Muscle of leg (tissue), 11 donors: ENCODE measurements around the gene HIC1. TPM values are rescaled to one million over a fixed set of nuclear protein-coding genes. Genes with fewer than 3 reads are reported as not detected.

Experiments used
- DNase-seq: peaks from one replicate; pipeline ENCODE4 v3.0.0; 2013
- H3K27ac ChIP-seq: one replicate; pipeline ENCODE4 v1.5.1; 2013; ENCODE audit warnings: mild to moderate bottlenecking, low read length, control low read depth
- H3K27me3 ChIP-seq: one replicate; pipeline ENCODE4 v1.6.1; 2013; ENCODE audit warnings: low read length; ENCODE audit not compliant: control insufficient read depth, insufficient read depth
- H3K36me3 ChIP-seq: one replicate; pipeline ENCODE4 v1.6.1; 2013; ENCODE audit warnings: low read length; ENCODE audit not compliant: control insufficient read depth, insufficient read depth
- H3K4me1 ChIP-seq: one replicate; pipeline ENCODE4 v1.6.1; 2013; ENCODE audit warnings: low read length; ENCODE audit not compliant: control insufficient read depth, insufficient read depth
- H3K4me3 ChIP-seq: one replicate; pipeline ENCODE4 v1.5.1; 2013; ENCODE audit warnings: low read length, control low read depth
- H3K9me3 ChIP-seq: replicated peaks from 2 replicates; pipeline ENCODE4 v1.6.1; 2013; ENCODE audit warnings: low read depth, low read length; ENCODE audit not compliant: control insufficient read depth
- WGBS: methylation state at CpG from one replicate; pipeline ENCODE4 v1.1.5; 2013; ENCODE audit warnings: missing lambda C conversion rate; ENCODE audit not compliant: insufficient coverage; 5-methylcytosine and 5-hydroxymethylcytosine counted together
- polyA plus RNA-seq, 8 donors: library from polyadenylated mRNA; unstranded; fragments of 120-200 nt; gene quantifications; one replicate each; pipeline versions ENCODE4 v1.2.1 to v1.2.3, GENCODE V29; 2013; ENCODE audit warnings: inconsistent platforms in 1 of 8, low replicate concordance in 1 of 8; ENCODE audit not compliant: insufficient read length in 8 of 8, insufficient read depth in 1 of 8
- total RNA-seq: library from RNA; stranded (reverse); fragments of 120-200 nt; gene quantifications from one replicate; pipeline ENCODE4 v1.2.4, GENCODE V29; 2013

Gene HIC1
- total and polyA plus RNA-seq, 9 donors = 28.1 to 60.4 (median 43.3) TPM

DNA sequence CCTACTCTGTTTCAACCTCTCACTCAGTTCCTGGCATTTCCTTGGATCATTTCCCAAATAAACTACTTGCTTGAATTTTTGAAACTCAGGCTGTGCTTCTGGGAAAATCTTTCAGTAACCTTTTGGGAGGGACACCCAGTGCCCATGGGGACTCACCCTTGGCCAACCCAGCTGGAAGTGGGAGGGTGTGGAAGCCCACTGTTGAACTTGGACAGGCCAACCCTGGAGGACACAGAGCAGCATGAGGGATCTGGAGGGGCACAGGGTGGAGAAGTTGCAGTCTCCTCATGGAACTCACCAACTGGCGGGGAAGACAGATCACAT lies 40.9 kb upstream of the HIC1 start:
- peaks cover 16% of the 10 kb centered on the region for H3K4me1 ChIP-seq
- peaks cover 47% of the 10 kb centered on the region for H3K27me3 ChIP-seq
- no CpG with 5 or more reads among the region's 1 CpG for WGBS
- no peak overlapping the region for H3K4me3 ChIP-seq
- no peaks in the 10 kb centered on the region for H3K9me3 ChIP-seq
- H3K36me3 ChIP-seq = no peaks in the 10 kb centered on the region
- H3K27ac ChIP-seq = no peak overlapping the region
- no peak for DNase-seq

DNA sequence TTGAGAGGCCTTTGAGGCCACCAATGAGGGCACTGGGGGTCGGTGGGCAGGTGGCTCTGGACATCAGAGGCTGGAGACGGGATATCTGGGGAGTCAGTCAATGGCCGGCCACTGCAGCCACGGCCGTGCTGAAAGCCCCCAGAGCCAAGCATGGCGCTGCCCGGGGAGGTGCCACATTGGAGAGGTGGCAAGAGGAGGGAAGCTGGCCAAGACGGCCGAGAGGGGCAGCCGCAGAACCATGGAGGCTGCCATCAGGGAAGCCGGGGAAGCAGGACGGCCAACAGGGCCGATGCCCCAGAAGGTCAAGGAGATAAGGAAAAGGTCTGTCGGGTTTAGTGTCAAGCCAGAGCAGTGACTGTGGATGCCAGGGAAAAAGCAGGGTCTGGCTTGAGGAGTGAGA lies 39.6 kb upstream of the HIC1 start:
- H3K4me1 ChIP-seq = peaks cover 16% of the 10 kb centered on the region
- peaks cover 58% of the 10 kb centered on the region for H3K27me3 ChIP-seq

DNA sequence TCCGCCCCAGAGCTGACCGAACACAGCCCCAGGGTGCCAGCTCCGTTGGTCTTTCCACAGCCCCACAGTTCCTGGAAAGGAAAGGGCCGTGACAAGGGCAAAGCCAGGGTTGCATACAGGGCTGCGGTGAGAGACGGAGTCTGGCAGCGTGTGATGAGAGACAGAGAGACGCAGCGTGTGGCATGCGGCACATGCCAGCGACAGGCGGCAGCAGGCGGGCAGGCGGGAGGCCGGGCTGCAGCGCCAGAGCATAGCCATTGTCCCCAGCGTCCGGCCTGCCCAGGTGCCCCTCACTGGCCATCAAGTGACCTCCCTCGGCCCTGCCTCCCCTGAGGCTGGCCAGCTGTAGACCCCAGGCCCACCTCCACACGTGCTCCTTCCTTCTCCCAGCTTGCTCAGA lies 38.4 kb upstream of the HIC1 start:
- Histone ChIP-seq H3K4me3 (no peak overlapping the region), H3K27me3 (peaks cover 64% of the 10 kb centered on the region), H3K9me3 (no peaks in the 10 kb centered on the region), H3K36me3 (no peaks in the 10 kb centered on the region), H3K4me1 (peaks cover 12% of the 10 kb centered on the region), H3K27ac (no peak overlapping the region)
- DNase-seq = no peak
- WGBS = 80% methylated on average over 20 of the region's 20 CpGs

More for the DNA sequence above, 39.6 kb upstream of the HIC1 start:
- Histone ChIP-seq H3K36me3 (no peaks in the 10 kb centered on the region), H3K9me3 (no peaks in the 10 kb centered on the region), H3K27ac (no peak overlapping the region), H3K4me3 (no peak overlapping the region)
- DNase-seq = no peak
- WGBS = 86% methylated on average over 13 of the region's 14 CpGs

DNA sequence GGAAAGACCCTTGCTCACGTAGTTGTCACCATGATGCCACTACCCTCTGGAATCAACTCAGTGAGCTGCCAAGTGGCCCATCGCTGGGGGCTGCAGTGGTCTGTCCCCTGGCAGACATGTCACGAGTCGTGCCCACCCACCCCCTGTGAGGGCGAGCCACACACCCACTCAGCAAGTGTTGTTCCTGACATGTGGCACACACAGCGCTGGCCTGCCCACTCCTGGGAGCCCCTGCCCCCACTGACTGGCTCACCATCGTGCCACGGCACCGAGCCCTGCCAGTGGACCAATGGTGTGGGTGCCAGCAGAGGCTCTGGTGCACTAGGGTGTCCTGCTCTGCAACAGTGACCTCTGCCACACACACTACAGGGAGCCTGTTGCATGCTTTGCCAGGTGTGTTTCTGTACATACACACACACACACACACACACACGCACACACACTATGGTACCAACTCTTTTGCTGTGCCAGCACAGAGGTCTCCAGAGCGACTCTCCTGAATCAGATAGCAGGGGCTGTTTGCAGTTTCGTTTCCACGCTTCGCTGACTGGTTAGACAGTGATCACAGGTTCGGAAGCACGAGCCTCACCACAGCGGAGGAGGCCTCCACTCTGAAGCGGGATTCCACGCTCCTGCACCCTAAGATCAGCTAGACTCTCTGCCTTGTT lies 37.5 kb upstream of the HIC1 start:
- Histone ChIP-seq H3K9me3 (no peaks in the 10 kb centered on the region), H3K4me3 (no peak overlapping the region), H3K36me3 (no peaks in the 10 kb centered on the region), H3K27me3 (peaks cover 64% of the 10 kb centered on the region), H3K4me1 (peaks cover 6% of the 10 kb centered on the region), H3K27ac (no peak overlapping the region)
- 73% methylated on average over 17 of the region's 19 CpGs for WGBS
- no peak for DNase-seq

DNA sequence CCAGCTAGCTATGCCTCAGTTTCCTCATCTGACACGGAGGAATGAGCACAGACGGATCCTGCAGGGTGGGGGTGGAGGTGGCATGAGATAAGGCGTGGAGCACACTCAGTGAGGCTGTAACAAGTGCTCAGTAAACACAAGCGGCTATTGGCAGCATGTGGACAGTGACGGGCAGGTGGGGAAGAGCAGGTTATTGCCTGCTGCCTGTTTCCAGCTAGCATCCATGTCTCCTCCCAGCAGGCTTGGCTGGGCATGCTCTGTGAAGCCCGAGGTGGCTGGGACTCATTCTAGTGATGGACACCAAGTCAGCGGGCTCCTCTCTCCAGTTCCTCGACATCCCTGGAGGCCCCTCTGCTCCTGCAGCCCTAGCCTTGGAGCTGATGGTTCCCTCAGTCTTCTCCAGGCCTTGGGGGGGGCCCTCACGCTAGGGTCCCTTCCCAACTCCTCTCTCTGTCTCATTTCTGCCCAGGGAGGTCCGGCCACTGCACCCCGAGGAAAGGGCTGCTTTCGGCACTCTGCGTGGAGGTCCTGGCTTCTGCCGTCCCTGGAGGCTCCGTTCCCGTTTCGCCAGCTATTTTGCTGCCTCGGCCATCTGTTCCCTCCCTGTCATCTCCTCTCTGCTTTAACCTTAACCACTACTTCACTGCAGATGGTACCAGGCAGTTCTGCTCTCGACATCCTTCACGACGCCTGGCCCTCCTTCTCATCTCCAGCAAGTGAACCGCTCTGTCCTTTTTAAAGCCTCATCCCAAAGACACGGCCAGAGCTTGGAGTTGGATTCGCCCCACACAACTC lies 36.0 kb upstream of the HIC1 start:
- H3K27me3 ChIP-seq = peaks cover 75% of the 10 kb centered on the region

DNA sequence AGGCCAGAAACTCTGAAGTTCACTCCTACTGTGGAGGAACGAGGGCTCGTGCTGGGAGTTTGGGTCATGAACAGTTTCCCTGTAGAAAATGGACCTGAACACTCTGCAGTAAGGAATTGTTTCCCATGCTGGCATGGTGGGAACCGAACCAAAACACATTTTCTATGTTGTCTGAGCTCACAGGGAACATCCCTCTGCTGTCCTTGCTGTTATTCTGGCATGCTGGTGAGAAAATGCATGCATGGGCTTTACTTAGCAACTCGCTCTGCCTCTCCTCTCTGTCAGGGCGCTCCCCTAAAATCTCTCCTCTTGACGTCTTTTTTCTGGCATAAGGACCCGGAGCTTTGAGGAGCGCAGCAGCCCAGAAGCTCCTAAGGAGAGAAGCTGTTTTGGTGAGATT lies 35.2 kb upstream of the HIC1 start:
- WGBS = 75% methylated on average over 4 of the region's 8 CpGs

More for the DNA sequence above, 36.0 kb upstream of the HIC1 start:
- DNase-seq = no peak
- no peaks in the 10 kb centered on the region for H3K9me3 ChIP-seq
- WGBS = 53% methylated on average over 21 of the region's 24 CpGs
- no peaks in the 10 kb centered on the region for H3K36me3 ChIP-seq
- H3K27ac ChIP-seq = no peak overlapping the region
- H3K4me1 ChIP-seq = peaks cover 9% of the 10 kb centered on the region
- no peak overlapping the region for H3K4me3 ChIP-seq

DNA sequence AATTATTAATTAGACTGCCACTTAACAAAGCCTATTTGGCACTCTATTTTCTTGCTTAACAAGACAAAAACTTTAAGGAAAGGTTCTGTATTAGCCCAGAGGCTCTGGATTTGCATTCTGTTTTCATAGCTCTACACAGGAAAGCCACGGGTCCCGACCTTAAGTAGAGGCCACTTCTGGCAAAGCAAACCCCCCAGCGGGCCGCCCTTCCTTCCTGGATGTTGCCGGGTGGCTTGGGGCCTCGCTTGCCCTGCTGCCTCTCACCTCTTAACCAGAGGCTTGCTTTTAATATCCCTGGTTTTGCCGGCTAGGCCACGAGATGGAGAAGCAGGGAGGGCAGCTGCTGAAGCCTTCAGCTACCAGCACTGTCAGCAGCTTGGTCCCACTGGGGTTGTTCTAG lies 34.2 kb upstream of the HIC1 start:
- peaks cover 83% of the 10 kb centered on the region for H3K27me3 ChIP-seq
- H3K4me1 ChIP-seq = peaks cover 19% of the 10 kb centered on the region
- H3K27ac ChIP-seq = no peak overlapping the region
- WGBS = 37% methylated on average over 6 of the region's 8 CpGs
- H3K9me3 ChIP-seq = no peaks in the 10 kb centered on the region
- no peaks in the 10 kb centered on the region for H3K36me3 ChIP-seq
- DNase-seq = no peak
- H3K4me3 ChIP-seq = no peak overlapping the region

More for the DNA sequence above, 35.2 kb upstream of the HIC1 start:
- no peaks in the 10 kb centered on the region for H3K36me3 ChIP-seq
- no peaks in the 10 kb centered on the region for H3K9me3 ChIP-seq
- no peak for DNase-seq
- H3K27ac ChIP-seq = no peak overlapping the region
- peaks cover 16% of the 10 kb centered on the region for H3K4me1 ChIP-seq
- H3K27me3 ChIP-seq = peaks cover 80% of the 10 kb centered on the region
- no peak overlapping the region for H3K4me3 ChIP-seq

DNA sequence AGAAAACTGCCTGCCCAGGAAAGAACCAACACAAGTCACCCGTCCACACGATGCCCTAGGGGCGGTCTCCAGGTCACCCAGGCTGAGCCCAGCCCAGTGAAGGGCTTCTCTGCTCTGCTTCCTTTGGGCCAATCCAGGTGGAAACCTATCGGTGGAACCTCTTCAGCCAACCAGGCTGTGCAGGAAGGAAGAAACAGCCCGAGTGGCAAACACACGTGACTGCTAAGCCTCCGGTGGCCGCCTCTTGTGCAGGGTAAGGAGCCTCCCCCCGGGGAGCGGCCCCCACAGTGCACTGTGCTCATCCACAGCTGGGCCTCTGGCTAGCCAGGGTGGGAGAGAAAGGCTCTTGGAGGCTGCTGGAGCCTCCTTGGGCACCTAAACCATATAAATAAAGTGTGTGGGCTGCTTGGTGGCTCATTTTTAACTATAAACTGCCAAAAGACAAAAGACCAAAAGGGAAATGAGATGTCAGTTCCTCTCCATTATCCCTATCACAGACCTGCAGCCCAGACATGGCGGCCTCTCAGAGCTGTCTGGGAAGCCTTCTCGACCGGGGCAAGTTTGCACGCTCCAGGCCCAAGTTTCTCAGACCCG lies 32.2 kb upstream of the HIC1 start:
- H3K36me3 ChIP-seq = no peaks in the 10 kb centered on the region
- no peak for DNase-seq
- no peak overlapping the region for H3K4me3 ChIP-seq
- peaks cover 22% of the 10 kb centered on the region for H3K4me1 ChIP-seq
- H3K27me3 ChIP-seq = peaks cover 93% of the 10 kb centered on the region
- H3K9me3 ChIP-seq = no peaks in the 10 kb centered on the region
- H3K27ac ChIP-seq = no peak overlapping the region
- 64% methylated on average over 13 of the region's 15 CpGs for WGBS

DNA sequence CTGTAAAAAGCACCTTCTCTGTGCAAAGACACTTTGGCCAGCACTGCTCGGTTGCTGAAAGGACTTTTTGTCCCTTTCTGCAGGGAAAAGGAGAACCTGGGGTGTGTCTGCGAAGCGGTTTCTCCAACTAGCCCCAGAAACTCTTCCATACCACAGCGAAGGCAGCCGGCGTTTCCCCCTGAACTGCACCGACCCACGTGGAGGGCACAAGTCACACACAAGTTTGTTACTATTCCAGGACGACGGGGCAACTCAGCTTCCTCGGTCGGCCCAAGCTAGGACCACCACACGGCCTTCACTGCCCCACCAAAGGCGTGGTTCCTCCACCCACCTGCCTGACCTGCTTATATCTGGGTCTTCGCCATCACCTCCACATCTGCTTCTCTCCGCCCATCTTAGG lies 31.6 kb upstream of the HIC1 start:
- Histone ChIP-seq H3K4me1 (peaks cover 17% of the 10 kb centered on the region), H3K36me3 (no peaks in the 10 kb centered on the region), H3K4me3 (no peak overlapping the region), H3K9me3 (no peaks in the 10 kb centered on the region), H3K27me3 (peaks cover 93% of the 10 kb centered on the region), H3K27ac (no peak overlapping the region)
- WGBS = 15% methylated on average over 11 of the region's 16 CpGs
- no peak for DNase-seq
